Erythroblast (primary cell): ENCODE results near the gene AOPEP.

Experiments
- GATA1 ChIP-seq: IDR thresholded peaks from 2 replicates; pipeline ENCODE4 v1.6.1; 2011; ENCODE audit warnings: low read depth, mild to moderate bottlenecking, control low read depth, low read length, moderate library complexity
- POLR2A ChIP-seq: IDR thresholded peaks from 2 replicates; pipeline ENCODE4 v1.6.1; 2011; ENCODE audit warnings: mild to moderate bottlenecking, low read length

GRCh38 chr9:95075700-95076099, 349.2 kb downstream of the AOPEP start:
- TF ChIP-seq POLR2A (no peak), GATA1 (no peak)
